HG02981 (cell line): ENCODE data around the gene LNPK.
"Not testable (repeated sequence)": the region's sequence is repeated elsewhere in the genome, so short reads cannot be mapped to it uniquely, and the experiment has no call there.

Source experiments
- ATAC-seq: cut with Tn5 transposase; IDR thresholded peaks from one replicate; pipeline ENCODE4 v1.9.1; 2021; ENCODE audit warnings: mild to moderate bottlenecking, moderate library complexity; ENCODE audit not compliant: unreplicated experiment

The LNPK gene

GRCh38 chr2:175913849-175914743, 88.0 kb downstream of the LNPK start:
- ATAC-seq = not testable (repeated sequence)

DNA sequence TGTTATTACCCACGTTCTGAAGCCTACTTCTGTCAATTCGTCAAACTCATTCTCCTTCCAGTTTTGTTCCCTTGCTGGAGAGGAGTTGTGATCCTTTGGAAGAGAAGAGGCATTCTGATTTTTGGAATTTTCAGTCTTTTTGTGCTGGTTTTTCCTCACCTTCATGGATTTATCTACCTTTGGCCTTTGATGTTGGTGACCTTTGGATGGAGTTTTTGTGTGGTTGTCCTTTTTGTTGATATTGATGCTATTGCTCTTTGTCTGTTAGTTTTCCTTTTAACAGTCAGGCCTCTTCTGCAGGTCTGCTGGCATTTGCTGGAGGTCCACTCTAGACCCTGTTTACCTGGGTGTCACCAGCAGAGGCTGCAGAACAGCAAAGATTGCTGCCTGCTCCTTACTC, 88.8 kb downstream of the LNPK start:
- not testable (repeated sequence) for ATAC-seq

DNA sequence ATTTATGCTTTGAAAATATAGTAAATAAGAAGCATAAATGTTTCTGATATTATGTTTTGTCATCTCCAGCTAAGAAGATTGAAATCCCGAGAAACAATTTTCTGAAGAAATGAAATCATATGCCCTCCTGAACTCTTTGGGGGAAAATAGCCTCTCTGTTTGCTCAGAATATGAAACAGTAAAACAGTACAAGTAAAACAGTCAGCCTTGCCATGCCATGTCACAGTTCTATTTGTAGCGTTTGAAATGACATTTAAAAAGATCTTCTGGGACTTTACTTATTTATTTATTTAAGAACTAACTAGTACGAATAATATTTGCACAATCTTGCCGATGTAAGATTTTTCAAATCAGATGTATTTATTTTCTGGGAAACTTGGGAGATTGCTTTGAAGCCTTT, 98.0 kb downstream of the LNPK start:
- ATAC-seq = no peak

- ATAC-seq = no peak
Observed at GRCh38 chr2:175903384-175903936, 98.6 kb downstream of the LNPK start.

DNA sequence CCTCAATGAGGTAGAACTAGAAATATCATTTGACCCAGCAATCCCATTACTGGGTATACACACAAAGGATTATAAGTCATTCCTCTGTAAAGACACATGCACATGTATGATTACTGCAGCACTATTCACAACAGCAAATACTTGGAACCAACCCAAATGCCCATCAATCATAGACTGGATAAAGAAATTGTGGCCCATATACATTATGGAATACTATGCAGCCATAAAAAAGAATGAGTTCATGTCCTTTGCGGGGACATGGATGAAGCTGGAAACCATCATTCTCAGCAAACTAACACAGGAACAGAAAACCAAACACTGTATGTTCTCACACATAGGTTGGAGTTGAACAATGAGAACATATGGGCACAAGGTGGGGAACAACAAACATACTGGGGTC, 106.1 kb downstream of the LNPK start:
- ATAC-seq = not testable (repeated sequence)

DNA sequence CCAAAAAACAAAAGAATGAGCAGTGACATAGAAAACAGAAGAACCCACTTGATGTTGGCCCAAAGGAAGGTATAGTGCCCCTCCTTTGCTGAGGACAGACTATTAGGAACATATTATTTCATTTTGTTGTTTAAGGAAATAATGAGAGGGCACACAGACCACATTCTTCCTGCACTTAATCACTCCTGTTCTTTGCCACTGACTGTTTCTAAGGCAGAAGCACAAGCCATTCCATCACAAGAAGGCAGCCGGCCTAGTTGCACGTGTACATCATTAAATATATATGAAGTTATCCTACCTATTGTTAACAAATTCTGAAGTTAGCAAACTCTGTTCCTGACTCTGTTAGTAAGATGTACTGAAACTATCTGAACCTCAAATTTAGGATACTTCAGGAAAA, 110.0 kb downstream of the LNPK start:
- ATAC-seq = no peak

DNA sequence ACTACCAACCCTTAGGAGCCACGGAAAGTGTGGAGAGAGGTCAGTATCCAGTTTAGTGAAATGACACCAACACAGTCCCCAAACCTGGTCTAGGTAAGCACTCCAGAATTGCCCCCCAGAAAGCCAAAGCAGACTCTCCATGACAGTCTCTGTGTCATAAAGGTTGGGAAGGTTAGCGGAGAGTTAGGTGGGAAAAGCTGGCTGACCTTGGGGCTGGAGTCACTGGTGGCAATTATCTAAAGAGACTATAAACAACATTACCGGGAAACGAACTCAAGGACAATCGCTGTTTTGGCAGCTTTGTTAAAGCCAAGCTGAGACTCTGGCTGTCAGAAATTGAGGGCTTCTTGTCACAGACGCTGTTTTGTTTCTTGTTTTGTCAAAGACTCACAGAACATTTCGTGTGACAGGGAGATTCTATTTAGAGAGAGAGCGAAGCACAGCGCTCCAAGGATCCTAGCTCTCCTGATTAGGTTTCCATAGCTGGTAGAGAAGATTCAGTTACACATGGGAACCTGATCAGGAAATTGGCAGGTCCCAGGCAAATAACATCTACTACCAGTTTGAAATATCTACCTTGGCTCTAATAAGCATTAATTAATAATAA, 111.3 kb downstream of the LNPK start:
- ATAC-seq = no peak

DNA sequence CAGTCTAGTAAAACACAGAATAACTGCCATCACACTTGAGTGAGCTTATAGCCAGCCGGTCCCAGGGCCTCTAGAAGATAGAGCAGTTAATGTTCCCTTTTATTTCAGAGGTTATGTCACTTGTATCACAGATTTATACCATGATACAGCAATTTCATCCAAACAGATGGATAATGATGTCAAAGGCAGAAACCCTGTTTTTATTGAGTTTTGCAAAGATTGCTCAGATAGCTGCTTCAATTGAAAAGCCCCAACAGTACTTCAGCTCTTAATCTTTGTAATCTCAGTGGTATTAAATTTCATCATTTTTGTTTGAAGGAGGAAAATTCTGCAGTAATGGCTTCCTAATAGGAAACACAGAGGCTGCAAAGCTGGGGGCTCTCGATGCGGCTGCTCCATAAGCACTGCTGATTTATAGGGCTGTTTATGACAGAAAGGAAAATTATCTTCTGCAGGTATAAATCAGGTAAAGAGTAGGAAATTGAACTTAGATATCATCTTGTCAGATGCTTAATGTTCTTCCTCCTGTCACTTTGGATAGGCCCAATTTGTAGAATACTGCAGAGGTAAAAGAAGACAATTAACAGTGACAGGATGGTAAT, 112.3 kb downstream of the LNPK start:
- ATAC-seq = no peak

- ATAC-seq = no peak
Observed at GRCh38 chr2:175887776-175888175, 114.3 kb downstream of the LNPK start.

- ATAC-seq = no peak
Observed at GRCh38 chr2:175884697-175885393, 117.2 kb downstream of the LNPK start.

- ATAC-seq = no peak
Observed at GRCh38 chr2:175883586-175884194, 118.4 kb downstream of the LNPK start.

GRCh38 chr2:175879679-175880078, 122.4 kb downstream of the LNPK start:
- no peak for ATAC-seq

- no peak for ATAC-seq
Observed at GRCh38 chr2:175877845-175878544, 124.1 kb downstream of the LNPK start.

GRCh38 chr2:175874291-175874690, 127.8 kb downstream of the LNPK start:
- ATAC-seq = no peak
